HFFc6 (cell line): ENCODE measurements around the gene PDXDC1. TPM values are rescaled to one million over a fixed set of nuclear protein-coding genes. Genes with fewer than 3 reads are reported as not detected.
"Not testable (repeated sequence)": the region's sequence is repeated elsewhere in the genome, so short reads cannot be mapped to it uniquely, and the experiment has no call there.

Experiments
- DNase-seq: peaks from one replicate; pipeline ENCODE4 v3.0.0-alpha.2; 2018
- H3K27ac Mint-ChIP-seq: 2 replicates; pipeline ENCODE4 v1.8.0; 2020; ENCODE audit warnings: mild to moderate bottlenecking, mixed read lengths
- H3K27me3 Mint-ChIP-seq: 2 replicates; pipeline ENCODE4 v1.8.0; 2021; ENCODE audit warnings: mild to moderate bottlenecking, moderate library complexity, mixed read lengths; ENCODE audit not compliant: insufficient read depth
- H3K36me3 Mint-ChIP-seq: 2 replicates; pipeline ENCODE4 v1.8.0; 2021; ENCODE audit warnings: low read depth, mixed read lengths
- H3K4me1 Mint-ChIP-seq: 2 replicates; pipeline ENCODE4 v1.8.0; 2020; ENCODE audit warnings: low read depth, mixed read lengths
- H3K4me3 Mint-ChIP-seq: 2 replicates; pipeline ENCODE4 v1.8.0; 2020; ENCODE audit warnings: mild to moderate bottlenecking, moderate library complexity, mixed read lengths
- H3K9me3 Mint-ChIP-seq: 2 replicates; pipeline ENCODE4 v1.8.0; 2020; ENCODE audit warnings: mild to moderate bottlenecking, mixed read lengths
- CTCF ChIP-seq: fragments of 200-600 bp; sonication (generic); IDR thresholded peaks from 2 replicates; pipeline ENCODE4 v1.5.0; 2021; ENCODE audit warnings: antibody characterized with exemption, mild to moderate bottlenecking
- total RNA-seq, 6 experiments: library from RNA; stranded (reverse); fragmentation: NEBNext Ultra II Directional; extraction: Animal tissue kit (Norgen Biotek cat#: 25700); gene quantifications; 2 replicates in 1 of 6; 3 replicates in 5 of 6; pipeline ENCODE4 v1.2.3, GENCODE V29; 2021

Gene PDXDC1
- total RNA-seq, 6 experiments from 2014 or later: 78.8 to 88.3 (median 82.0) TPM

GRCh38 chr16:14963281-14964173 lies 11.3 kb upstream of the PDXDC1 start:
- Mint-ChIP-seq H3K4me1 (peaks cover 6% of the 10 kb centered on the region; the same call in 1 of the 2 replicates), H3K27ac (no peak overlapping the region), H3K36me3 (no peaks in the 10 kb centered on the region; the same call in 1 of the 2 replicates), H3K4me3 (no peak overlapping the region), H3K9me3 (0 out of 2 replicates have a peak, but pooled peaks cover 4% of the 10 kb centered on the region), H3K27me3 (peaks cover 26% of the 10 kb centered on the region)
- TF ChIP-seq CTCF: no peak
- DNase-seq: no peak

- H3K36me3 Mint-ChIP-seq: no peaks in the 10 kb centered on the region; the same call in 1 of the 2 replicates
- DNase-seq: no peak
- peaks cover 27% of the 10 kb centered on the region for H3K27me3 Mint-ChIP-seq
- H3K9me3 Mint-ChIP-seq: 0 out of 2 replicates have a peak, but pooled peaks cover 4% of the 10 kb centered on the region
- no peak overlapping the region for H3K4me3 Mint-ChIP-seq
- no peak for TF ChIP-seq CTCF
- no peak overlapping the region for H3K27ac Mint-ChIP-seq
- H3K4me1 Mint-ChIP-seq: peaks cover under 1% of the 10 kb centered on the region
Observed at GRCh38 chr16:14965328-14965727, 9.5 kb upstream of the PDXDC1 start.

- H3K27ac Mint-ChIP-seq, H3K36me3 Mint-ChIP-seq: not testable (repeated sequence)
Observed at GRCh38 chr16:14969795-14970194, 5.0 kb upstream of the PDXDC1 start.

GRCh38 chr16:14971621-14972228 lies 3.1 kb upstream of the PDXDC1 start:
- H3K9me3 Mint-ChIP-seq, H3K4me3 Mint-ChIP-seq, DNase-seq, H3K36me3 Mint-ChIP-seq, H3K27ac Mint-ChIP-seq, H3K27me3 Mint-ChIP-seq: not testable (repeated sequence)
- peaks cover 13% of the 10 kb centered on the region for H3K4me1 Mint-ChIP-seq

More at GRCh38 chr16:14969795-14970194, 5.0 kb upstream of the PDXDC1 start:
- not testable (repeated sequence) for H3K9me3 Mint-ChIP-seq, H3K4me1 Mint-ChIP-seq, H3K4me3 Mint-ChIP-seq, H3K27me3 Mint-ChIP-seq, DNase-seq

GRCh38 chr16:14973785-14974322 lies 972 bp upstream of the PDXDC1 start:
- H3K9me3 Mint-ChIP-seq, DNase-seq, H3K27me3 Mint-ChIP-seq, H3K36me3 Mint-ChIP-seq, H3K27ac Mint-ChIP-seq: not testable (repeated sequence)
- Mint-ChIP-seq H3K4me1 (peaks cover 26% of the 10 kb centered on the region), H3K4me3 (peak overlapping the region; percentile 24; the same call in 1 of the 2 replicates)

GRCh38 chr16:14974331-14974655 lies 533 bp upstream of the PDXDC1 start:
- peaks cover 28% of the 10 kb centered on the region for H3K4me1 Mint-ChIP-seq
- H3K4me3 Mint-ChIP-seq: peak overlapping the region; percentile 95
- not testable (repeated sequence) for H3K27me3 Mint-ChIP-seq, DNase-seq, H3K36me3 Mint-ChIP-seq, H3K9me3 Mint-ChIP-seq
- H3K27ac Mint-ChIP-seq: peak overlapping the region; percentile 85

GRCh38 chr16:14975418-14976194 lies 780 bp downstream of the PDXDC1 start:
- Mint-ChIP-seq H3K27ac (peak overlapping the region; percentile 83), H3K4me1 (peaks cover 24% of the 10 kb centered on the region), H3K4me3 (peak overlapping the region; percentile 95)
- H3K36me3 Mint-ChIP-seq, H3K27me3 Mint-ChIP-seq, H3K9me3 Mint-ChIP-seq, DNase-seq: not testable (repeated sequence)
- TF ChIP-seq CTCF: peak; percentile 41; the same call in 1 of the 2 replicates

GRCh38 chr16:14976971-14977736 lies 2.3 kb downstream of the PDXDC1 start:
- peaks cover 26% of the 10 kb centered on the region for H3K4me1 Mint-ChIP-seq

GRCh38 chr16:14978281-14978680 lies 3.5 kb downstream of the PDXDC1 start:
- peaks cover 36% of the 10 kb centered on the region for H3K4me1 Mint-ChIP-seq

More at GRCh38 chr16:14976971-14977736, 2.3 kb downstream of the PDXDC1 start:
- peak overlapping the region; percentile 95 for H3K4me3 Mint-ChIP-seq
- H3K27me3 Mint-ChIP-seq, H3K9me3 Mint-ChIP-seq, H3K36me3 Mint-ChIP-seq, DNase-seq, H3K27ac Mint-ChIP-seq: not testable (repeated sequence)

More at GRCh38 chr16:14978281-14978680, 3.5 kb downstream of the PDXDC1 start:
- DNase-seq, H3K27me3 Mint-ChIP-seq, H3K4me3 Mint-ChIP-seq, H3K9me3 Mint-ChIP-seq, H3K27ac Mint-ChIP-seq, H3K36me3 Mint-ChIP-seq: not testable (repeated sequence)
